GM12878 (cell line): Measurements from ENCODE around the gene ASIC1. TPM values are rescaled to one million over a fixed set of nuclear protein-coding genes. Genes with fewer than 3 reads are reported as not detected.

Experiments
- ATAC-seq: fragments of 200-7000 bp; cut with Tn5 transposase; 3 replicates; pipeline ENCODE4 v1.9.1; 2020; ENCODE audit warnings: mild to moderate bottlenecking, moderate library complexity
- BruUV-seq: library from RNA; stranded (reverse); fragments of 400-500 nt; replicated peaks from 2 replicates; lab custom pipeline; 2021; lab: Mats Ljungman, UMichigan
- CTCF ChIA-PET: fragments of 300-600 bp; sonication (Branson Sonifier 250); formaldehyde crosslinking; extraction: SDS; loops from one replicate; lab custom pipeline; 2021; ENCODE audit warnings: inconsistent platforms; lab: Yijun Ruan, JAX
- POLR2A ChIA-PET: fragments of 350-600 bp; formaldehyde crosslinking; extraction: SDS; loops from one replicate; lab custom pipeline; 2021; ENCODE audit warnings: inconsistent platforms; lab: Charles Lee
- RAD21 ChIA-PET: fragments of 300-600 bp; sonication (Branson Sonifier 250); formaldehyde crosslinking; loops from one replicate; lab custom pipeline; 2023; ENCODE audit warnings: antibody characterized with exemption; ENCODE audit not compliant: unreplicated experiment; lab: Charles Lee
- SMC1A ChIA-PET: fragments of 300-600 bp; sonication (Branson Sonifier 250); formaldehyde crosslinking; loops from one replicate; lab custom pipeline; 2023; ENCODE audit not compliant: unreplicated experiment, uncharacterized antibody; lab: Charles Lee
- DNase-seq: peaks from one replicate; pipeline ENCODE4 v3.0.0-alpha.2; 2011; ENCODE audit warnings: low read depth, low spot score
- FAIRE-seq: peaks from 3 replicates; lab custom pipeline; 2011; peaks lifted over from hg19 to GRCh38; lab: Jason Lieb, UNC
- H2AFZ ChIP-seq: 2 replicates; pipeline ENCODE4 v1.6.0; 2011; ENCODE audit warnings: low read depth, low read length, control low read depth; ENCODE audit not compliant: control insufficient read depth
- H3K27ac ChIP-seq: 2 replicates; pipeline ENCODE4 v1.5.1; 2011; ENCODE audit warnings: control low read depth; ENCODE audit not compliant: control insufficient read depth, insufficient read depth
- H3K27me3 ChIP-seq, 2 experiments: replicated peaks in 1 of 2; 2 replicates each; pipeline versions ENCODE4 v1.6.0 to v1.6.1; 2011; ENCODE audit warnings: low read length in 1 of 2; ENCODE audit not compliant: control insufficient read depth in 2 of 2, insufficient read depth in 2 of 2
- H3K36me3 ChIP-seq, 2 experiments: 2 replicates each; pipeline ENCODE4 v1.5.1; 2011; ENCODE audit warnings: low read length in 1 of 2; ENCODE audit not compliant: control insufficient read depth in 2 of 2, insufficient read depth in 2 of 2
- H3K4me1 ChIP-seq: 2 replicates; pipeline ENCODE4 v1.6.1; 2011; ENCODE audit warnings: mild to moderate bottlenecking, low read length, moderate library complexity, mixed read lengths; ENCODE audit not compliant: control insufficient read depth, insufficient read depth
- H3K4me2 ChIP-seq: 2 replicates; pipeline ENCODE4 v1.6.0; 2011; ENCODE audit warnings: control low read depth; ENCODE audit not compliant: control insufficient read depth, insufficient read depth
- H3K4me3 ChIP-seq: fragments of 200-600 bp; sonication (generic); 2 replicates; pipeline ENCODE4 v1.5.1; 2016
- H3K79me2 ChIP-seq: 2 replicates; pipeline ENCODE4 v1.6.0; 2011; ENCODE audit warnings: low read length; ENCODE audit not compliant: control insufficient read depth, insufficient read depth
- H3K9ac ChIP-seq: 2 replicates; pipeline ENCODE4 v1.8.0; 2011; ENCODE audit warnings: low read length, control low read depth, mixed read lengths; ENCODE audit not compliant: control insufficient read depth, insufficient read depth
- H3K9me3 ChIP-seq: replicated peaks from 3 replicates; pipeline ENCODE4 v1.5.1; 2011; ENCODE audit warnings: mild to moderate bottlenecking, low read length; ENCODE audit not compliant: control insufficient read depth, insufficient read depth
- H4K20me1 ChIP-seq: 2 replicates; pipeline ENCODE4 v1.6.0; 2011; ENCODE audit not compliant: control insufficient read depth, insufficient read depth
- CREB1 ChIP-seq: IDR thresholded peaks from 2 replicates; pipeline ENCODE4 v1.6.1; 2012; ENCODE audit warnings: low read depth, mild to moderate bottlenecking, inconsistent platforms
- CREM ChIP-seq: IDR thresholded peaks from 2 replicates; pipeline ENCODE4 v1.6.1; 2014; ENCODE audit warnings: antibody characterized with exemption, low read depth
- EP300 ChIP-seq, 2 experiments: fragments of 150-350 bp in 1 of 2; IDR thresholded peaks; 2 replicates each; pipeline ENCODE4 v1.6.1; 2011 to 2012; ENCODE audit warnings: low read depth in 2 of 2, low read length in 2 of 2, borderline replicate concordance in 1 of 2, improper control_type of control experiment in 1 of 2, inconsistent platforms in 1 of 2; ENCODE audit not compliant: control insufficient read depth in 1 of 2
- GABPA ChIP-seq: IDR thresholded peaks from 2 replicates; pipeline ENCODE4 v1.6.1; 2014; ENCODE audit warnings: antibody characterized with exemption, low read depth, mild to moderate bottlenecking, inconsistent platforms
- NBN ChIP-seq: fragments of 450-650 bp; IDR thresholded peaks from 2 replicates; pipeline ENCODE4 v1.6.1; 2016
- POLR2A ChIP-seq: IDR thresholded peaks from 2 replicates; pipeline ENCODE4 v1.6.1; 2011; ENCODE audit warnings: low read depth, mild to moderate bottlenecking, low read length
- POLR2AphosphoS5 ChIP-seq: IDR thresholded peaks from 2 replicates; pipeline ENCODE4 v1.6.1; 2011; ENCODE audit warnings: mild to moderate bottlenecking, low read length, inconsistent platforms
- SMC3 ChIP-seq: IDR thresholded peaks from 2 replicates; pipeline ENCODE4 v1.6.1; 2011; ENCODE audit warnings: low read length, improper control_type of control experiment, borderline replicate concordance
- SUZ12 ChIP-seq: fragments of 200-600 bp; sonication (generic); IDR thresholded peaks from one replicate; pipeline ENCODE4 v1.6.1; 2018; ENCODE audit warnings: antibody characterized with exemption, mild to moderate bottlenecking; ENCODE audit not compliant: unreplicated experiment
- YY1 ChIP-seq: IDR thresholded peaks from 2 replicates; pipeline ENCODE4 v1.6.1; 2011; ENCODE audit warnings: low read depth, mild to moderate bottlenecking, low read length
- ZNF207 ChIP-seq: fragments of 450-650 bp; IDR thresholded peaks from 2 replicates; pipeline ENCODE4 v1.6.1; 2014; ENCODE audit warnings: antibody characterized with exemption, mild to moderate bottlenecking, borderline replicate concordance
- WGBS: methylation state at CpG from one replicate; pipeline ENCODE4 v1.1.6; 2016; ENCODE audit warnings: low lambda C conversion rate; ENCODE audit not compliant: insufficient replicate concordance, insufficient coverage; ENCODE audit errors: missing lambda C conversion rate; 5-methylcytosine and 5-hydroxymethylcytosine counted together
- in situ Hi-C: fragments of 300-500 bp; cut with MboI; formaldehyde crosslinking; loops from 9 replicates; pipeline ENCODE4 v1.14.3; 2018; ENCODE audit warnings: mixed read lengths
- intact Hi-C: fragments of 100-400 bp; cut with micrococcal nuclease; formaldehyde crosslinking; loops from one replicate; pipeline ENCODE4 v1.14.2; 2022; ENCODE audit not compliant: unreplicated experiment
- polyA plus RNA-seq, 11 experiments: library from polyadenylated mRNA; depleted of rRNA in 4 of 11; unstranded in 6 of 11; stranded (reverse) in 5 of 11; fragments of >200 nt; fragmentation: Nextera tagmentation in 4 of 11; fragmentation: Illumina TruSeq in 1 of 11; extraction: Ambion mirVana in 4 of 11; extraction: Trizol in 1 of 11; gene quantifications; 1 replicate in 1 of 11; 2 replicates in 10 of 11; pipeline versions ENCODE4 v1.2.1 to v1.2.3, GENCODE V29; 2011 to 2016; ENCODE audit warnings: inconsistent platforms in 2 of 11, missing spikeins in 2 of 11, low read depth in 1 of 11
- total RNA-seq, 4 experiments: library from RNA; depleted of rRNA in 3 of 4; stranded (reverse); fragments of >200 nt in 3 of 4; fragmentation: Illumina TruSeq in 1 of 4; extraction: Trizol in 1 of 4; gene quantifications; 2 replicates each; pipeline versions ENCODE4 v1.2.1 to v1.2.3, GENCODE V29; 2013 to 2021
- TF ChIP-seq, protein P1 (sequence below): IDR thresholded peaks from 2 replicates; pipeline ENCODE4 v1.6.1; 2012; ENCODE audit warnings: low read length, inconsistent platforms
- TF ChIP-seq, protein P2 (sequence below): fragments of 150-350 bp; IDR thresholded peaks from 2 replicates; pipeline ENCODE4 v1.6.1; 2014; ENCODE audit warnings: mild to moderate bottlenecking, low read depth, low read length
- TF ChIP-seq, protein P3 (sequence below): fragments of 450-650 bp; IDR thresholded peaks from 2 replicates; pipeline ENCODE4 v1.6.1; 2017; ENCODE audit warnings: antibody characterized with exemption, mild to moderate bottlenecking, moderate library complexity
- TF ChIP-seq, protein P4 (sequence below), 3 experiments: IDR thresholded peaks in 2 of 3; conservative IDR thresholded peaks in 1 of 3; 2 replicates each; pipeline ENCODE4 v1.5.1; 2011; ENCODE audit warnings: low read depth in 3 of 3, low read length in 3 of 3, mild to moderate bottlenecking in 3 of 3, control low read depth in 2 of 3, moderate library complexity in 2 of 3, inconsistent platforms in 1 of 3, mixed read lengths in 1 of 3; ENCODE audit not compliant: control insufficient read depth in 2 of 3, insufficient read depth in 1 of 3; ENCODE audit errors: extremely low read depth in 1 of 3

The ASIC1 gene
- total and polyA plus RNA-seq, 10 of the 15 experiments (the other 5 are each of a cell fraction or from before 2014, with no cell fraction given): 0.02 to 0.28 (median 0.21) TPM; not detected in 4

DNA sequence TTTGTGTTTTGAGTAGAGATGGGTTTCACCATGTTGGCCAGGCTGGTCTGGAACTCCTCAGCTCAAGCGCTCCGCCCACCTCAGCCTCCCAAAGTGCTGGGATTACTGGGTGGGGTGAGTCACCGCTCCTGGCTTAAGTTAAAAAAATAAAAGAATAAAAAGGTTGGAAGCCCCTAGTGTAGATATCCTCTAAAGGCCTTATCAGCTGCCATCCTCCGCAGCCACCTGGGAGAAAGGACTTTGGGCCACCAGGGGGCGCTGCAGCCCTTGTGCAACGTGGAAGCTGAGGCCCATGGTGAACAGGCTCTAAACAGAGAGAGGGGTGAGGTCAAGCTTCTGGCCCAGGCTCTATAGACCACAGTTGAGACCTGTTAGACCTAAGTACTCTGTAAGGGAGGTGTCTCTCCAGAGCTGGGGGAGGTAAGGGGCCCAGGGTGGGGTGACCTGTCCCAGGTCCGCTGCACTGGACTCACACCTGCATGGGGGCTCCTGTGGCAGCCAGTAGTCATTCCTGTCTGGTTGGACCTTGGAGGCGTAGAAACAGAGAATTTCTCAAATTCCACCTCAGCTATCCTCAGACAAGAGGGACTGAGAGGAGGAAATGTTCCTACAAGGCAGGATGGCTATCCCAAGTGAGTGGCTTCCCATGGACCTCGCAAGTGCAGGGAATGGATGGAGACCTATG, 18.1 kb upstream of the ASIC1 start:
- no peak for DNase-seq
- FAIRE-seq: peak; percentile 70
- intact Hi-C loops (loop anchor here (1.0 to 2.0 kb wide), 3 partner anchors 18 to 72 kb away; partner anchors contain the start of gene ASIC1), in situ Hi-C loops (no loop called here)
- Histone ChIP-seq H3K4me3 (no peak overlapping the region), H4K20me1 (no peaks in the 10 kb centered on the region), H3K4me1 (no peaks in the 10 kb centered on the region), H3K36me3 (no peaks in the 10 kb centered on the region), H3K27ac (no peak overlapping the region), H3K9ac (no peak overlapping the region), H3K4me2 (no peak overlapping the region), H3K27me3 (no peaks in the 10 kb centered on the region), H3K9me3 (no peaks in the 10 kb centered on the region), H2AFZ (no peak overlapping the region), H3K79me2 (no peaks in the 10 kb centered on the region)
- POLR2A ChIA-PET: no interaction called here
- ATAC-seq: peak; percentile 98
- RAD21 ChIA-PET: interaction anchor here (0.8 to 2.1 kb wide), 8 partner anchors 16 to 94 kb away, joined by 3 to 11 read pairs (median 4); no protein-coding TSS in a partner anchor
- no TSS peak for BruUV-seq
- CTCF ChIA-PET: interaction anchor here (0.6 to 6.7 kb wide), 32 partner anchors 8 to 275 kb away, joined by 3 to 114 read pairs (median 4); partner anchors contain the start of genes CERS5, COX14 and RACGAP1
- 44% methylated on average over 9 of the region's 9 CpGs for WGBS
- SMC1A ChIA-PET: interaction anchor here (1.0 to 5.3 kb wide), 6 partner anchors 14 to 50 kb away, joined by 3 to 37 read pairs (median 5); partner anchors contain the start of gene RACGAP1
- TF ChIP-seq, protein P1, sequence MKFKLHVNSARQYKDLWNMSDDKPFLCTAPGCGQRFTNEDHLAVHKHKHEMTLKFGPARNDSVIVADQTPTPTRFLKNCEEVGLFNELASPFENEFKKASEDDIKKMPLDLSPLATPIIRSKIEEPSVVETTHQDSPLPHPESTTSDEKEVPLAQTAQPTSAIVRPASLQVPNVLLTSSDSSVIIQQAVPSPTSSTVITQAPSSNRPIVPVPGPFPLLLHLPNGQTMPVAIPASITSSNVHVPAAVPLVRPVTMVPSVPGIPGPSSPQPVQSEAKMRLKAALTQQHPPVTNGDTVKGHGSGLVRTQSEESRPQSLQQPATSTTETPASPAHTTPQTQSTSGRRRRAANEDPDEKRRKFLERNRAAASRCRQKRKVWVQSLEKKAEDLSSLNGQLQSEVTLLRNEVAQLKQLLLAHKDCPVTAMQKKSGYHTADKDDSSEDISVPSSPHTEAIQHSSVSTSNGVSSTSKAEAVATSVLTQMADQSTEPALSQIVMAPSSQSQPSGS: no peak
- TF ChIP-seq GABPA (no peak), YY1 (peak; percentile 71), POLR2A (no peak), CREB1 (peak; percentile 50; the same call in 1 of the 2 replicates), POLR2AphosphoS5 (no peak), SUZ12 (no peak), ZNF207 (0 out of 2 replicates have a peak, but pooled peaks have one; percentile 44), CREM (peak; percentile 48; the same call in 1 of the 2 replicates), NBN (no peak), EP300 (IDR thresholded peaks at IDR 0.05; ENCODE audit: borderline replicate concordance in 1 of 2, control insufficient read depth in 1 of 2, low read depth in 2 of 2, low read length in 2 of 2) (no peak), SMC3 (peak; percentile 62; the same call in 1 of the 2 replicates)
- TF ChIP-seq, protein P2, sequence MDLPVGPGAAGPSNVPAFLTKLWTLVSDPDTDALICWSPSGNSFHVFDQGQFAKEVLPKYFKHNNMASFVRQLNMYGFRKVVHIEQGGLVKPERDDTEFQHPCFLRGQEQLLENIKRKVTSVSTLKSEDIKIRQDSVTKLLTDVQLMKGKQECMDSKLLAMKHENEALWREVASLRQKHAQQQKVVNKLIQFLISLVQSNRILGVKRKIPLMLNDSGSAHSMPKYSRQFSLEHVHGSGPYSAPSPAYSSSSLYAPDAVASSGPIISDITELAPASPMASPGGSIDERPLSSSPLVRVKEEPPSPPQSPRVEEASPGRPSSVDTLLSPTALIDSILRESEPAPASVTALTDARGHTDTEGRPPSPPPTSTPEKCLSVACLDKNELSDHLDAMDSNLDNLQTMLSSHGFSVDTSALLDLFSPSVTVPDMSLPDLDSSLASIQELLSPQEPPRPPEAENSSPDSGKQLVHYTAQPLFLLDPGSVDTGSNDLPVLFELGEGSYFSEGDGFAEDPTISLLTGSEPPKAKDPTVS: no peak
- TF ChIP-seq, protein P3, sequence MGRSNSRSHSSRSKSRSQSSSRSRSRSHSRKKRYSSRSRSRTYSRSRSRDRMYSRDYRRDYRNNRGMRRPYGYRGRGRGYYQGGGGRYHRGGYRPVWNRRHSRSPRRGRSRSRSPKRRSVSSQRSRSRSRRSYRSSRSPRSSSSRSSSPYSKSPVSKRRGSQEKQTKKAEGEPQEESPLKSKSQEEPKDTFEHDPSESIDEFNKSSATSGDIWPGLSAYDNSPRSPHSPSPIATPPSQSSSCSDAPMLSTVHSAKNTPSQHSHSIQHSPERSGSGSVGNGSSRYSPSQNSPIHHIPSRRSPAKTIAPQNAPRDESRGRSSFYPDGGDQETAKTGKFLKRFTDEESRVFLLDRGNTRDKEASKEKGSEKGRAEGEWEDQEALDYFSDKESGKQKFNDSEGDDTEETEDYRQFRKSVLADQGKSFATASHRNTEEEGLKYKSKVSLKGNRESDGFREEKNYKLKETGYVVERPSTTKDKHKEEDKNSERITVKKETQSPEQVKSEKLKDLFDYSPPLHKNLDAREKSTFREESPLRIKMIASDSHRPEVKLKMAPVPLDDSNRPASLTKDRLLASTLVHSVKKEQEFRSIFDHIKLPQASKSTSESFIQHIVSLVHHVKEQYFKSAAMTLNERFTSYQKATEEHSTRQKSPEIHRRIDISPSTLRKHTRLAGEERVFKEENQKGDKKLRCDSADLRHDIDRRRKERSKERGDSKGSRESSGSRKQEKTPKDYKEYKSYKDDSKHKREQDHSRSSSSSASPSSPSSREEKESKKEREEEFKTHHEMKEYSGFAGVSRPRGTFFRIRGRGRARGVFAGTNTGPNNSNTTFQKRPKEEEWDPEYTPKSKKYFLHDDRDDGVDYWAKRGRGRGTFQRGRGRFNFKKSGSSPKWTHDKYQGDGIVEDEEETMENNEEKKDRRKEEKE: no peak
- TF ChIP-seq, protein P4, sequence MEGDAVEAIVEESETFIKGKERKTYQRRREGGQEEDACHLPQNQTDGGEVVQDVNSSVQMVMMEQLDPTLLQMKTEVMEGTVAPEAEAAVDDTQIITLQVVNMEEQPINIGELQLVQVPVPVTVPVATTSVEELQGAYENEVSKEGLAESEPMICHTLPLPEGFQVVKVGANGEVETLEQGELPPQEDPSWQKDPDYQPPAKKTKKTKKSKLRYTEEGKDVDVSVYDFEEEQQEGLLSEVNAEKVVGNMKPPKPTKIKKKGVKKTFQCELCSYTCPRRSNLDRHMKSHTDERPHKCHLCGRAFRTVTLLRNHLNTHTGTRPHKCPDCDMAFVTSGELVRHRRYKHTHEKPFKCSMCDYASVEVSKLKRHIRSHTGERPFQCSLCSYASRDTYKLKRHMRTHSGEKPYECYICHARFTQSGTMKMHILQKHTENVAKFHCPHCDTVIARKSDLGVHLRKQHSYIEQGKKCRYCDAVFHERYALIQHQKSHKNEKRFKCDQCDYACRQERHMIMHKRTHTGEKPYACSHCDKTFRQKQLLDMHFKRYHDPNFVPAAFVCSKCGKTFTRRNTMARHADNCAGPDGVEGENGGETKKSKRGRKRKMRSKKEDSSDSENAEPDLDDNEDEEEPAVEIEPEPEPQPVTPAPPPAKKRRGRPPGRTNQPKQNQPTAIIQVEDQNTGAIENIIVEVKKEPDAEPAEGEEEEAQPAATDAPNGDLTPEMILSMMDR (IDR thresholded peaks at IDR 0.05 in 2 of 3, conservative IDR thresholded peaks at IDR 0.05 in 1 of 3; ENCODE audit: control insufficient read depth in 2 of 3, extremely low read depth in 1 of 3, insufficient read depth in 1 of 3, low read depth in 3 of 3, low read length in 3 of 3): peak; percentile 81 to 95 (median 94)
